CD14-positive monocyte (primary cell): ENCODE data around the gene NUP35. TPM values are rescaled to one million over a fixed set of nuclear protein-coding genes. Genes with fewer than 3 reads are reported as not detected.

Source experiments
- DNase-seq, 3 donors: peaks; one replicate each; pipeline ENCODE4 v3.0.0-alpha.2; 2011 to 2022
- H2AFZ ChIP-seq: 2 replicates; pipeline ENCODE4 v1.6.0; 2012; ENCODE audit warnings: mild to moderate bottlenecking, low read depth, low read length, inconsistent platforms; ENCODE audit not compliant: insufficient read depth, poor library complexity, severe bottlenecking
- H3K27ac ChIP-seq, 2 donors: 1 replicate in 1 of 2; 2 replicates in 1 of 2; pipeline ENCODE4 v1.5.1; 2012 to 2013; ENCODE audit warnings: low read length in 2 of 2, control low read depth in 1 of 2, inconsistent platforms in 1 of 2, low read depth in 1 of 2, mild to moderate bottlenecking in 1 of 2
- H3K27me3 ChIP-seq, 2 donors: one replicate each; pipeline versions ENCODE4 v1.6.0 to v1.6.1; 2011 to 2013; ENCODE audit warnings: low read length in 2 of 2; ENCODE audit not compliant: control insufficient read depth in 2 of 2, insufficient read depth in 2 of 2
- H3K36me3 ChIP-seq, 2 donors: replicated peaks in 1 of 2; 1 replicate in 1 of 2; 2 replicates in 1 of 2; pipeline versions ENCODE4 v1.5.1 to v1.6.1; 2012 to 2013; ENCODE audit warnings: low read length in 2 of 2, control low read depth in 1 of 2, inconsistent platforms in 1 of 2, mild to moderate bottlenecking in 1 of 2; ENCODE audit not compliant: insufficient read depth in 2 of 2, control insufficient read depth in 1 of 2
- H3K4me1 ChIP-seq, 2 donors: 1 replicate in 1 of 2; 2 replicates in 1 of 2; pipeline versions ENCODE4 v1.5.1 to v1.6.1; 2012 to 2013; ENCODE audit warnings: low read length in 2 of 2, control low read depth in 1 of 2, inconsistent platforms in 1 of 2, mild to moderate bottlenecking in 1 of 2, moderate library complexity in 1 of 2; ENCODE audit not compliant: insufficient read depth in 2 of 2, control insufficient read depth in 1 of 2
- H3K4me2 ChIP-seq: replicated peaks from 2 replicates; pipeline ENCODE3; 2012; ENCODE audit warnings: low read length, moderate library complexity, mild to moderate bottlenecking; ENCODE audit not compliant: poor library complexity, severe bottlenecking; ENCODE audit errors: extremely low read depth
- H3K4me3 ChIP-seq, 3 experiments: fragments of 200-600 bp in 1 of 3; sonication (generic) in 1 of 3; replicated peaks in 1 of 3; 1 replicate in 2 of 3; 2 replicates in 1 of 3; pipeline ENCODE4 v1.5.1; 2011 to 2013; ENCODE audit warnings: low read length in 3 of 3, mild to moderate bottlenecking in 3 of 3, control low read depth in 2 of 3, low read depth in 2 of 3, inconsistent platforms in 1 of 3, moderate library complexity in 1 of 3
- H3K79me2 ChIP-seq: 2 replicates; pipeline ENCODE4 v1.6.0; 2012; ENCODE audit warnings: mild to moderate bottlenecking, control low read depth, inconsistent platforms, low read length, moderate library complexity; ENCODE audit not compliant: insufficient read depth
- H3K9ac ChIP-seq: 2 replicates; pipeline ENCODE4 v1.6.0; 2017; ENCODE audit warnings: low read length, mild to moderate bottlenecking; ENCODE audit not compliant: insufficient read depth, poor library complexity, severe bottlenecking
- H3K9me3 ChIP-seq, 2 donors: replicated peaks in 1 of 2; 1 replicate in 1 of 2; 2 replicates in 1 of 2; pipeline versions ENCODE4 v1.5.1 to v1.6.1; 2012 to 2013; ENCODE audit warnings: low read length in 2 of 2, control low read depth in 1 of 2; ENCODE audit not compliant: control insufficient read depth in 1 of 2, insufficient read depth in 1 of 2
- H4K20me1 ChIP-seq: 2 replicates; pipeline ENCODE4 v1.6.0; 2012; ENCODE audit warnings: mild to moderate bottlenecking, low read length, control low read depth, moderate library complexity; ENCODE audit not compliant: insufficient read depth
- H3K27ac Mint-ChIP-seq, 7 donors: one replicate each; pipeline ENCODE4 v1.8.0; 2020; ENCODE audit warnings: mild to moderate bottlenecking in 7 of 7, mixed read lengths in 7 of 7, moderate library complexity in 6 of 7, inconsistent platforms in 2 of 7
- H3K27me3 Mint-ChIP-seq, 3 donors: one replicate each; pipeline ENCODE4 v1.8.0; 2021 to 2022; ENCODE audit warnings: low read depth in 3 of 3, mild to moderate bottlenecking in 3 of 3, mixed read lengths in 3 of 3, moderate library complexity in 3 of 3, inconsistent platforms in 1 of 3
- H3K36me3 Mint-ChIP-seq, 2 donors: one replicate each; pipeline ENCODE4 v1.8.0; 2020; ENCODE audit warnings: mixed read lengths in 2 of 2, inconsistent platforms in 1 of 2, mild to moderate bottlenecking in 1 of 2
- H3K4me1 Mint-ChIP-seq: one replicate; pipeline ENCODE4 v1.8.0; 2020; ENCODE audit warnings: mild to moderate bottlenecking, mixed read lengths
- H3K4me3 Mint-ChIP-seq, 2 donors: one replicate each; pipeline ENCODE4 v1.8.0; 2020; ENCODE audit warnings: mild to moderate bottlenecking in 2 of 2, mixed read lengths in 2 of 2, moderate library complexity in 1 of 2
- H3K9me3 Mint-ChIP-seq, 7 donors: one replicate each; pipeline ENCODE4 v1.8.0; 2020 to 2022; ENCODE audit warnings: mixed read lengths in 7 of 7, mild to moderate bottlenecking in 6 of 7, moderate library complexity in 6 of 7, inconsistent platforms in 2 of 7
- CTCF ChIP-seq: fragments of 200-600 bp; IDR thresholded peaks from one replicate; pipeline ENCODE4 v1.8.0; 2022; ENCODE audit warnings: antibody characterized with exemption, mild to moderate bottlenecking
- WGBS: methylation state at CpG from one replicate; pipeline ENCODE4 v1.1.5; 2013; ENCODE audit warnings: missing lambda C conversion rate; ENCODE audit not compliant: insufficient coverage; 5-methylcytosine and 5-hydroxymethylcytosine counted together
- intact Hi-C, 2 donors: fragments of 100-400 bp; cut with micrococcal nuclease; formaldehyde crosslinking; loops; one replicate each; pipeline versions ENCODE4 v1.15.0 to v1.15.1; 2023
- polyA plus RNA-seq, 3 donors: library from polyadenylated mRNA; depleted of rRNA in 1 of 3; unstranded in 2 of 3; stranded (reverse) in 1 of 3; fragments of 300-500 nt in 2 of 3; fragments of >200 nt in 1 of 3; fragmentation: Illumina TruSeq in 2 of 3; gene quantifications; 1 replicate in 2 of 3; 2 replicates in 1 of 3; pipeline ENCODE4 v1.2.3, GENCODE V29; 2012 to 2021

The NUP35 gene
- polyA plus RNA-seq, 3 donors: 1.5 to 4.7 (median 2.0) TPM

DNA sequence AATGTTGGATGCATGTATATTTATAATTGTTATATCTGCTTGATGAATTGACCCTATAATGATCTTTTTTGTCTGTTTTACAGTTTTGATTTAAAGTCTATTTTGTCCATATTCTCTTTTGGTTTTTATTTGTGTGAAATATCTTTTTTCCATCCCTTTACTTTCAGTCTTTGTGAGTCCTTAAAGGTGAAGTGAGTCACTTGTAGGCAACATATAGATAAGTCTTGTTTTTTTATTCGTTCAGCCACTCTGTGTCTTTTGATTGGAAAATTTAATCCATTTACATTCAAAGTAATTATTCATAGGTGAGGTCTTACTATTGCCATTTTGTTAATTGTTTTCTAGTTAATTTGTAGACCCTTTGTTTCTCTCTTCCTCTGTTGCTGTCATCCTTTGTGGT lies 62.5 kb downstream of the NUP35 start:
- Mint-ChIP-seq H3K27ac (no peak overlapping the region), H3K27me3 (peaks cover 0 to 3% (median 0%) of the 10 kb centered on the region in 3 donors), H3K4me3 (no peak overlapping the region), H3K36me3 (peaks cover 65 to 74% of the 10 kb centered on the region in 2 donors), H3K4me1 (no peaks in the 10 kb centered on the region), H3K9me3 (peaks cover 0 to 17% (median 15%) of the 10 kb centered on the region in 7 donors)
- H3K9me3 ChIP-seq: peaks cover 4 to 8% of the 10 kb centered on the region in 2 donors
- H3K4me2 ChIP-seq: no peak overlapping the region
- H3K9ac ChIP-seq: no peak overlapping the region
- H3K27me3 ChIP-seq: no peaks in the 10 kb centered on the region
- no peaks in the 10 kb centered on the region for H3K4me1 ChIP-seq
- H3K36me3 ChIP-seq: peaks cover 6 to 54% of the 10 kb centered on the region in 2 donors
- intact Hi-C loops: no loop called here
- H3K79me2 ChIP-seq: no peaks in the 10 kb centered on the region
- H4K20me1 ChIP-seq: no peaks in the 10 kb centered on the region
- WGBS: no CpG with 5 or more reads among the region's 1 CpG
- no peak overlapping the region for H2AFZ ChIP-seq
- no peak overlapping the region for H3K4me3 ChIP-seq
- TF ChIP-seq CTCF: no peak
- H3K27ac ChIP-seq: no peak overlapping the region
- no peak for DNase-seq

DNA sequence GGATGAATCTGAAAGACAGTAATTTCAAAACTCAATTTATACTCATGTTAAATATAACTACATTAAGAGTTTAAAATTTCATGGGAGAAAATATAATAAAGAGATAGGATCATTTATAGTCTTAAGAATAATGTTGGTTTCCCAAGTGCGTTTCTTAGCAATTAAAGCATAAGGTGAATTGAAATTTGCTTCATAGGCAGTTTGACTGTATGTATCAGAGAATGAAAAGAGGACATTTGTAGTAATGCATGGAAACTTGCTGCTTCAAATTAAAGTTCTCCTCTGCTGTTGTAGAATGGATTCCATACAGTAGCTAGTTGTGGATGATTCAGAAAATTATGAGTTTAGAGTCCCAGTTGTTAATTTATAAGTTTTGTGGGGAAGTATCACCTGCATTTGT lies 68.1 kb downstream of the NUP35 start:
- Histone ChIP-seq H3K27ac (no peak overlapping the region), H3K4me1 (no peaks in the 10 kb centered on the region), H3K79me2 (no peaks in the 10 kb centered on the region), H3K9ac (no peak overlapping the region), H3K9me3 (no peaks in the 10 kb centered on the region), H3K4me3 (no peak overlapping the region), H2AFZ (no peak overlapping the region), H3K4me2 (no peak overlapping the region), H3K36me3 (peaks cover 2 to 14% of the 10 kb centered on the region in 2 donors), H3K27me3 (no peaks in the 10 kb centered on the region), H4K20me1 (no peaks in the 10 kb centered on the region)
- H3K9me3 Mint-ChIP-seq: peaks cover 0 to 4% (median 0%) of the 10 kb centered on the region in 7 donors
- no peak for DNase-seq
- intact Hi-C loops: no loop called here
- peaks cover 32 to 35% of the 10 kb centered on the region in 2 donors for H3K36me3 Mint-ChIP-seq
- WGBS: 90% methylated on average over 1 of the region's 1 CpG
- H3K27me3 Mint-ChIP-seq: peaks cover 0 to 3% (median 0%) of the 10 kb centered on the region in 3 donors
- no peak for TF ChIP-seq CTCF
- no peak overlapping the region for H3K27ac Mint-ChIP-seq
- no peak overlapping the region for H3K4me3 Mint-ChIP-seq
- no peaks in the 10 kb centered on the region for H3K4me1 Mint-ChIP-seq
